GM11168 (cell line): ENCODE results near the gene BCOR.

Experiments
- in situ Hi-C: fragments of 300-500 bp; cut with MboI; formaldehyde crosslinking; loops from one replicate; pipeline ENCODE4 v1.12.0; 2022; ENCODE audit warnings: low sequenced_read_pairs; ENCODE audit not compliant: unreplicated experiment

BCOR gene

GRCh38 chrX:40117715-40118285 is 20.0 kb upstream of the BCOR start:
- in situ Hi-C loops, result no loop called here

- in situ Hi-C loops, result no loop called here
Measured at GRCh38 chrX:40116925-40117324, 19.2 kb upstream of the BCOR start.

- in situ Hi-C loops, result no loop called here
Measured at GRCh38 chrX:40112996-40113395, 15.2 kb upstream of the BCOR start.

- in situ Hi-C loops, result no loop called here
Measured at GRCh38 chrX:40111868-40112267, 14.1 kb upstream of the BCOR start.

GRCh38 chrX:40109288-40110008 is 11.7 kb upstream of the BCOR start:
- in situ Hi-C loops, result no loop called here

- in situ Hi-C loops, result no loop called here
Measured at GRCh38 chrX:40108959-40109287, 11.2 kb upstream of the BCOR start.

GRCh38 chrX:40108162-40108958 is 10.6 kb upstream of the BCOR start:
- in situ Hi-C loops, result no loop called here

GRCh38 chrX:40107291-40108161 is 9.8 kb upstream of the BCOR start:
- in situ Hi-C loops, result no loop called here

GRCh38 chrX:40106676-40107290 is 9.0 kb upstream of the BCOR start:
- in situ Hi-C loops, result no loop called here

GRCh38 chrX:40105835-40106675 is 8.3 kb upstream of the BCOR start:
- in situ Hi-C loops, result no loop called here

- in situ Hi-C loops, result no loop called here
Measured at GRCh38 chrX:40104985-40105834, 7.5 kb upstream of the BCOR start.

GRCh38 chrX:40104630-40104984 is 6.8 kb upstream of the BCOR start:
- in situ Hi-C loops, result no loop called here

GRCh38 chrX:40103565-40104323 is 6.0 kb upstream of the BCOR start:
- in situ Hi-C loops, result no loop called here

GRCh38 chrX:40102393-40103381 is 4.9 kb upstream of the BCOR start:
- in situ Hi-C loops, result no loop called here

- in situ Hi-C loops, result no loop called here
Measured at GRCh38 chrX:40101430-40101802, 3.7 kb upstream of the BCOR start.

- in situ Hi-C loops, result no loop called here
Measured at GRCh38 chrX:40100537-40101429, 3.0 kb upstream of the BCOR start.
